NCI-H748 treated with DMSO at 0.1 percent for 48 hours (cell line): ENCODE measurements around the gene HOXD9.

Experiments
- DNase-seq: peaks from one replicate; lab custom pipeline; 2025; lab: John Stamatoyannopoulos, UW

Gene HOXD9

GRCh38 chr2:176152350-176153181, 30.0 kb downstream of the HOXD9 start:
- DNase-seq = no peak

DNA sequence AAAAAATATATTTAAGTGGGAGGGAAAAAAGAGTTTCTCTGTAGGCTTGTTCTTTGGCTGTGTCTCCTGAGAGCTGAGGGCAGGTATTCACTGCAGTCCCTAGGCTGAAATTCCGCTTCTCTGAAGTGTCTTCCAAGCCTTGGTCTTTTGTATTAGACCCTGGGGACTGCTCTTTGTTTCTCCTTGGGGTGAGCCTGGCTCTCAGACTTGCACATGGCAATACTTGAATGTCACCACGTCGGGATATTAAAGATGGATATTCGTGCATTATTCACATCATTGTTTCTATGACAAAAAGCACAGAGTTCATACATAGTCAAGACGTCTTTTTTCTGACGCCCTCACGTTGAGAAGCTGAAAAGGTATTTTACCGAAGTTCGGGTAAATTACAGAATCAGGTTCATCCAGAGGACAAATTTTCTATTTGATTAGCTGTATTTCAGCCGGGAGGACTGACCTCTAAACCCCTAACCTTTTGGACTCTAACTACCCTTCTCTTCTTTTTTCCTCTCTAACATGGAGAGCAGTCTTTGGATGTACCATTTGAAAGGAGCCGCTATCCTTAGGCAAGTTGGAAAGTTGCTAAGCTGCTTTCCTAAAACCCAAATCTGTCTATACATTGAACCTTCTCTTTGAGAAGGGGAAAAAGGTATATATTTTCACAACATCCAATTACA, 32.2 kb downstream of the HOXD9 start:
- DNase-seq = no peak

- no peak for DNase-seq
Observed at GRCh38 chr2:176155356-176156044, 33.0 kb downstream of the HOXD9 start.

DNA sequence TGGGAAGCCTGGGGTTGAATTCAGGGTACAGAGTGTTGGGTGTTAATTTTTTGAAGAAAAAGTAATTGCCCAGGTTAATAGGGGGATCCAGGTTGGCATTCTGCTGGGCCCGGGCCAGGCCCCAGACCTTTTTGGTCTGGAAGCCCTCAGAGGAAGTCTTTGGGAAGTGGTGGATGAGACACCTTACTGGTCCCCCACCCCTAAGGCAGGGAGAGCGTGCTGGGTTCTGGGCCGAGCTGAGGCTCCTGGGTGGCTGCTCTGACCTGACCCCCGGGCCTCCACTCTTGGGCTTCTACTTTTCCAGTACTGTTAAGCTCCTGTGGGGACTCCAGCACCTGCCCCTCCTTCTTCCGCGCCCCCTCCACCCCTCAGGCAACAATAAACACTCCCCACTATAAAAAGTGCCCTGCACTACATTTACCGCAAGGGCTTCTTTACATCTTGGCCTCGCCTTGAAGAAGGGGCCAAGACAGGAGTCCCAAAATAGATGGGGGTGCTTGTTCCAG, 33.8 kb downstream of the HOXD9 start:
- DNase-seq = no peak

GRCh38 chr2:176156807-176157498, 34.4 kb downstream of the HOXD9 start, which contains the start of gene HOXD3:
Gene HOXD3 (plus strand): TSS chr2:176157307. CDS start chr2:176169115, 11,808 bp downstream.
- DNase-seq = peak; percentile 53

- peak; percentile 77 for DNase-seq
Observed at GRCh38 chr2:176157499-176158185, 35.1 kb downstream of the HOXD9 start.

GRCh38 chr2:176158186-176158591, 35.7 kb downstream of the HOXD9 start:
- DNase-seq = peak; percentile 71

- no peak for DNase-seq
Observed at GRCh38 chr2:176158855-176159662, 36.5 kb downstream of the HOXD9 start.

GRCh38 chr2:176159663-176160250, 37.2 kb downstream of the HOXD9 start:
- DNase-seq = no peak

GRCh38 chr2:176160251-176160985, 37.9 kb downstream of the HOXD9 start:
- DNase-seq = no peak

DNA sequence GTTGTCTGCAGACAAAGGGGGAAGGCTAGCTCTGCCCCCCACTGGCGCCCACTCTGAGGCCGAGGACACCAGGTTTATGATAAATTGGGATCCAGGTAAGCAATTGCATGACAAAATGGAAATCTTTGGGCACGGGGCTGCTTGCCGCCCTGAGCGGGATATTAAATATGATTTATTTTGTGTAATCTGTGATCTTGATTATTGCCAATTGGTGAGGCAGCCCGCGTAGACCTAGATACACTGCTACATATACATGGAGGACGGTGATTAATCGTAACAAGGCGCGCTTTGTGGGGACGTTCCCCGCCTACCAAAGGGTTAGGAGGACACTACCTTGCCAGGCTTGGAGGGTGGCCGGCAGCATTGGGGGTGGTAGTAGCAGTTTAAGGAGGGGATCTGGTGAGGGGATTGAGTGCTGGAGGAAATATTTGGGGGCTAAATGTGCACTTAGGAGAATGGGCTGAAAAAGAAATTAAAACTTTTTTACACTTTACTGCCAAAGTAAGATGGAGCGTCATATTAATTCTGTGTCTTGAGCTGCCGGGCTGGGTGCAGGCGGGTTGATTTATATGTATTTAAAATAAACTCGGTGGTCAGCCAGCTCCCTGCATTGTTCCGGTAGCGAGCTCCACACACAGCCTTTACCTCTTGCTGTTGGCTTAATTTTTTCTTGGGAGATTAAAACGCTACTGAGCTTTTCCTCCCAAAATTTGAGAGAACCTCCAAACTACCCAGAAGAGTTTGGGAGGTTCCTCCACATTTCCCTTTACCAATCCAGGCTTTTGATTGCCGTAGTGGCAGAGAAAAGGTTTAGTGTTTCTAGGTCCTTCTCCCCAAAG, 38.7 kb downstream of the HOXD9 start:
- DNase-seq = no peak

DNA sequence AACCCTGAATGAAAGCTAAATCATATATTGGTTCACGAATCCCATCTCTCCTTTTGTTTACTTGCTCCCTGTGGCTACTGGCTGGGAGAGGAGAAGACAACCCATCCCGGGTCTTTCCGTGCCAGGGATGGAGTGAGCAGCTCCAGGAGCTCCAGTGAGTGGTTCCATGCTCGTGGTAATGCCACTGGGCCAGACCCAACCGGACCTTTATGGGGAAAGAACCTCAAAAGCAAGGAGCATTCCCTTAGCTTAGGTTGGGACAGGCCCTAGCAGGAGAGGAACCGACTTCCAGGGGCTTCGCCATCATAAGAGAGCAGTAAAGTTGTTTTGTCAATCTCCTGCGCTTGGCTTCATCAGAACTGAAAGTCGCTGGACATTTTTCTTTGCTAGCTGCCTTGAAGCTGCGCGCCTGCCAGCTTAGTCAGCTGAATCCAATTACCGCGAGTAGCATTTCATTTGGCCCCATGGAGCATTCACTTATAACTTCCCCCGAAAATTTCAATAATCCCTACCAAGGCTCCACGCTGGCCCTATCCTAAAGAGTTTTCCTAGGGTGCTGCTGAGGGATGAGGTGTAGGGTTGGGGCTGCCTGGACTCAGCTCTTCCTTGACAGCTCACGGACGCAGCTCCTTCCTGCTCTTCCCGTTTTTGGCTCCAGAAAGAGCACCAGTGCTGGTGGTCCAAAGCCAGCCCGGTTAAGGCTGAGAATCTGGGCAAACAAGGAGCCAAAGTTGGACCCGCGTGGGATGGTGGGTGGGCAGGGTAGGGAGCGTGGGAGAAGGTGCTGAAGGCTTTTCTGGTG, 39.5 kb downstream of the HOXD9 start:
- DNase-seq = no peak

DNA sequence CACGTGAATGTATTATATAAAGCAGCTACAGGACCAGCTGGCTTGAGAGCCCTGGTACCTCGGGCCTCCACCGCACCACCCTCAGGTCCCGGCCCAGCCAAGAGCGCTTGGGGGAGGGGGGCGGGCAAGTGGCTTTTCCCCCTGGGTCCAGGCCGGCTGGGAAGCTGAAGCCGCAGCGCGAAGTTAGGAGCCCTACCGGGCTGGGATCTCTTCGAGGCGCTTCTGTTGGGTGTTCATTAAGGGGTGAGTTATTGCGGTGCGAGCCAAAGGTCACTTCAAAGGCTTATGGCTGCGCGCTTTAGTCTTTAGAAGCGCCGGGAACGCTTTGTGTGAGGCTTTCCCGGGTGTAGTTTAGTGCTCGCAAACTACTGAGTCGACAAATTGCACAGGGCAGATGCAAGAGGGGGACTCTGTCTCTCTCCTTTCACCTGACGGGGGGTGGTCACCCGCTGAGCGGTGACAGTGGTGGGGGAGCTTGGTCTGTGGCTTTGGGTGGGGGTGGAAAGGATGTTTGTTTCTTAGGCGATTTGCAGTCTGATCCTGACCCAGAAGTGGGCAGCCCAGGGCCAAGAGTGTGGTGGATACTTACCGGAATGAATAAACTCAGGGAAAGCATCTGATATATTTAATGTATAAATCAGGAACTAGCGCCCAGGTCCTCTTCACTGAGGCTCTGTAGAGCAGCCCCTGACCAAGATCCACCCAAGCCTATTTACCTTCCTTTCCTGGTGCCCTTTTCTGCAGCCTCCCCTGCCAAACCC, 40.6 kb downstream of the HOXD9 start:
- DNase-seq = no peak

- no peak for DNase-seq
Observed at GRCh38 chr2:176163672-176164056, 41.1 kb downstream of the HOXD9 start.

- no peak for DNase-seq
Observed at GRCh38 chr2:176164201-176164600, 41.7 kb downstream of the HOXD9 start.

DNA sequence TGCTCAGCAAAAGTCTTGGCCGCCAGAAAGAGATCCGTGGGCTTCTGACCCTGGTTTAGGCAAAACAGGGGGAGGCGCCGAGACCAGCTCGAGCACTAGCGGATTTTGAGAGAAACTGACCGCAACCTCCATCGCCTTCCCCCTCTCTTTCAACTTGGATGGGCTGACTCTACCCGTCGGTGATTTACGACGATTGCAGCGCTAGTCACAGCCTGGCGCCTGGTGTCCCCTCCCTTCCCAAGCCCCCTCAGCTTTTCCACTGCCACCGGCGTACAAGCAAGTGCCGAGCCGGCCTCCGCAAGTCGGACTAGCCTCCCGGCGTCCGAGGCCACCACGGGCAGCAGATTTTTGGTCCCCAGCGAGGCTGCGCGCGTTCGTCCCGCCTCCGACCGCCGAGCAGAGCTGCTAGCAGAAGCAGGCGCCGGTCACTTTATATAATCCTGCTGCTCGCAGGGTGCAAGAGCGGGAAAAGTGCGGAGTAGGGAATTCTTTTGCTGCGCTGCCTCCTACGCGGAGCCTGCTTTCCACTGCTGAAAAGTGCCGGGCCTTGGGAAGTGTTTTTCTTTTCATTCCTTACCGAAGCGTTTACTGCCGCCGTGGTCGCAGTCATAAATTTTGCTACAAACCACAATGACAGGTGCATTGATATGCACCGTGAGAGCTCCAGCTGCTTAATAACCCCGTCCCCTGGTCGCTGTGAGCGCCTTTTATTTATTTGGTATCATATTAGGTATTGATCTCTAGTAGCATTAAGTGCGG, 42.3 kb downstream of the HOXD9 start:
- no peak for DNase-seq
